Measurements from ENCODE around the gene SNX13. TPM values are rescaled to one million over a fixed set of nuclear protein-coding genes. Genes with fewer than 3 reads are reported as not detected.

Gene SNX13
- total RNA-seq, 1 donor from 2014 or later: 34.3 TPM

DNA sequence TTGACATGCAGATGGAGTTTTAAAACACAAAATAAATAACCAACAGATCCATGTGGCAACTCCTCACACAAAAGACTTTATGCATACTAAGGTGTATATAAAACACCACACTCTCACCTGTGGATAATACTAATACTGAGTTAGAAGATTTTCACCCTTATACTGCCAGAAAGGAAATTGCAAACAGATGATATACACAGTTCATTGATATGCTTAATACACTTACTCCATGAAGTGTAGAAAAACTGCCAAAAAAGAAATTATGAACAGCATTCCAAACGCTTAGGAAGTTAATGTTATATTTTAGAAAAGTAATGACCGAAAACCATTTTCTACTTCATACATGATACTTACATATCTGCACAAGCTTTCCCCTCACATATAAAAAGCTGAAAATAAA, 17.6 kb upstream of the SNX13 start:
- Mint-ChIP-seq H3K27me3 (ENCODE audit: unreplicated experiment) (no peaks in the 10 kb centered on the region), H3K4me3 (ENCODE audit: unreplicated experiment) (no peak overlapping the region), H3K36me3 (ENCODE audit: low read depth, unreplicated experiment) (no peaks in the 10 kb centered on the region), H3K9me3 (ENCODE audit: unreplicated experiment) (no peaks in the 10 kb centered on the region), H3K27ac (ENCODE audit: unreplicated experiment) (no peak overlapping the region), H3K4me1 (ENCODE audit: unreplicated experiment) (no peaks in the 10 kb centered on the region)
- TF ChIP-seq, protein P1, sequence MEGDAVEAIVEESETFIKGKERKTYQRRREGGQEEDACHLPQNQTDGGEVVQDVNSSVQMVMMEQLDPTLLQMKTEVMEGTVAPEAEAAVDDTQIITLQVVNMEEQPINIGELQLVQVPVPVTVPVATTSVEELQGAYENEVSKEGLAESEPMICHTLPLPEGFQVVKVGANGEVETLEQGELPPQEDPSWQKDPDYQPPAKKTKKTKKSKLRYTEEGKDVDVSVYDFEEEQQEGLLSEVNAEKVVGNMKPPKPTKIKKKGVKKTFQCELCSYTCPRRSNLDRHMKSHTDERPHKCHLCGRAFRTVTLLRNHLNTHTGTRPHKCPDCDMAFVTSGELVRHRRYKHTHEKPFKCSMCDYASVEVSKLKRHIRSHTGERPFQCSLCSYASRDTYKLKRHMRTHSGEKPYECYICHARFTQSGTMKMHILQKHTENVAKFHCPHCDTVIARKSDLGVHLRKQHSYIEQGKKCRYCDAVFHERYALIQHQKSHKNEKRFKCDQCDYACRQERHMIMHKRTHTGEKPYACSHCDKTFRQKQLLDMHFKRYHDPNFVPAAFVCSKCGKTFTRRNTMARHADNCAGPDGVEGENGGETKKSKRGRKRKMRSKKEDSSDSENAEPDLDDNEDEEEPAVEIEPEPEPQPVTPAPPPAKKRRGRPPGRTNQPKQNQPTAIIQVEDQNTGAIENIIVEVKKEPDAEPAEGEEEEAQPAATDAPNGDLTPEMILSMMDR (IDR thresholded peaks at IDR 0.05; ENCODE audit: unreplicated experiment): no peak
- no peak for DNase-seq (ENCODE audit: low spot score)

DNA sequence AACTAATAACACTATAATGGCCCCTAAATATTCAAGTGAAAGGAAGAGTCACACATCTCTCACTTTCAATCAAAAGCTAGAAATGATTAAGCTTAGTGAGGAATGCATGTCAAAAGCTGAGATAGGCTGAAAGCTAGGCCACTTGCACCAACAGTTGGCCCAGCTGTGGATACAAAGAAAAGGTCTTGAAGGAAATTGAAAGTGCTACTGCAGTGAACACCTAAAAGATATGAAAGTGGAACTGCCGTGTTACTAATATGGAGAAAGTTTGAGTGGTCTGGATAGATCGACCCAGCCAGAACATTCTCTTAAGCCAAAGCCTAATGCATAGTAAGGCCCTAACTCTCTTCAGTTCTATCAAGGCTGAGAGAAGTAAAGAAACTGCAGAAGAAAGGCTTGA, 12.1 kb upstream of the SNX13 start:
- H3K4me1 Mint-ChIP-seq (ENCODE audit: unreplicated experiment): peaks cover 2% of the 10 kb centered on the region
- H3K36me3 Mint-ChIP-seq (ENCODE audit: low read depth, unreplicated experiment): no peaks in the 10 kb centered on the region
- TF ChIP-seq, protein P1 (IDR thresholded peaks at IDR 0.05; ENCODE audit: unreplicated experiment): no peak
- H3K4me3 Mint-ChIP-seq (ENCODE audit: unreplicated experiment): no peak overlapping the region
- DNase-seq (ENCODE audit: low spot score): no peak
- H3K9me3 Mint-ChIP-seq (ENCODE audit: unreplicated experiment): no peaks in the 10 kb centered on the region
- H3K27ac Mint-ChIP-seq (ENCODE audit: unreplicated experiment): no peak overlapping the region
- H3K27me3 Mint-ChIP-seq (ENCODE audit: unreplicated experiment): no peaks in the 10 kb centered on the region

- Mint-ChIP-seq H3K27ac (ENCODE audit: unreplicated experiment) (no peak overlapping the region), H3K27me3 (ENCODE audit: unreplicated experiment) (no peaks in the 10 kb centered on the region), H3K4me3 (ENCODE audit: unreplicated experiment) (no peak overlapping the region), H3K9me3 (ENCODE audit: unreplicated experiment) (no peaks in the 10 kb centered on the region), H3K4me1 (ENCODE audit: unreplicated experiment) (peaks cover 2% of the 10 kb centered on the region), H3K36me3 (ENCODE audit: low read depth, unreplicated experiment) (no peaks in the 10 kb centered on the region)
- TF ChIP-seq, protein P1 (IDR thresholded peaks at IDR 0.05; ENCODE audit: unreplicated experiment): no peak
- DNase-seq (ENCODE audit: low spot score): no peak
These were observed 11.5 kb upstream of the SNX13 start for GRCh38 chr7:17951742-17952254.

- H3K4me3 Mint-ChIP-seq (ENCODE audit: unreplicated experiment): no peak overlapping the region
- no peaks in the 10 kb centered on the region for H3K36me3 Mint-ChIP-seq (ENCODE audit: low read depth, unreplicated experiment)
- H3K27me3 Mint-ChIP-seq (ENCODE audit: unreplicated experiment): no peaks in the 10 kb centered on the region
- TF ChIP-seq, protein P1 (IDR thresholded peaks at IDR 0.05; ENCODE audit: unreplicated experiment): no peak
- H3K9me3 Mint-ChIP-seq (ENCODE audit: unreplicated experiment): no peaks in the 10 kb centered on the region
- DNase-seq (ENCODE audit: low spot score): no peak
- H3K4me1 Mint-ChIP-seq (ENCODE audit: unreplicated experiment): peaks cover 2% of the 10 kb centered on the region
- no peak overlapping the region for H3K27ac Mint-ChIP-seq (ENCODE audit: unreplicated experiment)
These were observed 8.4 kb upstream of the SNX13 start for GRCh38 chr7:17948526-17949238.

GRCh38 chr7:17947620-17948019, 7.3 kb upstream of the SNX13 start:
- TF ChIP-seq, protein P1 (IDR thresholded peaks at IDR 0.05; ENCODE audit: unreplicated experiment): no peak
- Mint-ChIP-seq H3K27me3 (ENCODE audit: unreplicated experiment) (no peaks in the 10 kb centered on the region), H3K36me3 (ENCODE audit: low read depth, unreplicated experiment) (no peaks in the 10 kb centered on the region), H3K4me3 (ENCODE audit: unreplicated experiment) (no peak overlapping the region), H3K9me3 (ENCODE audit: unreplicated experiment) (no peaks in the 10 kb centered on the region), H3K27ac (ENCODE audit: unreplicated experiment) (no peak overlapping the region), H3K4me1 (ENCODE audit: unreplicated experiment) (peaks cover 2% of the 10 kb centered on the region)
- DNase-seq (ENCODE audit: low spot score): no peak
